Peyer's patch (tissue), 4 donors: Measurements from ENCODE around the gene GNS.

Experiments
- CTCF ChIP-seq, 6 experiments: fragments of 450-650 bp in 4 of 6; fragments of 200-600 bp in 2 of 6; sonication (generic) in 1 of 6; IDR thresholded peaks; one replicate each; pipeline ENCODE4 v1.5.1; 2017 to 2019; ENCODE audit warnings: antibody characterized with exemption in 6 of 6, mild to moderate bottlenecking in 3 of 6, moderate library complexity in 1 of 6
- POLR2A ChIP-seq, 2 donors: fragments of 450-650 bp; IDR thresholded peaks; one replicate each; pipeline ENCODE4 v1.5.1; 2017; ENCODE audit warnings: antibody characterized with exemption in 2 of 2, mild to moderate bottlenecking in 2 of 2, moderate library complexity in 2 of 2

GRCh38 chr12:64729909-64730587, 29.2 kb downstream of the GNS start:
- TF ChIP-seq CTCF (IDR thresholded peaks at IDR 0.05) (no peak), POLR2A (IDR thresholded peaks at IDR 0.05) (no peak)
